Endodermal cell (in vitro differentiated cells): Measurements from ENCODE around the gene NFATC2. TPM values are rescaled to one million over a fixed set of nuclear protein-coding genes. Genes with fewer than 3 reads are reported as not detected.

ENCODE experiments used
- DNase-seq: peaks from one replicate; pipeline ENCODE4 v3.0.0-alpha.2; 2017
- H3K27ac ChIP-seq: 2 replicates; pipeline ENCODE4 v1.5.1; 2013; ENCODE audit warnings: mild to moderate bottlenecking, low read depth, low read length, moderate library complexity
- H3K27me3 ChIP-seq: 2 replicates; pipeline ENCODE4 v1.6.1; 2013; ENCODE audit warnings: mild to moderate bottlenecking, low read length, moderate library complexity; ENCODE audit not compliant: insufficient read depth, control insufficient read depth, poor library complexity, severe bottlenecking
- H3K36me3 ChIP-seq: 2 replicates; pipeline ENCODE4 v1.7.0; 2013; ENCODE audit warnings: mild to moderate bottlenecking, low read length, moderate library complexity; ENCODE audit not compliant: control insufficient read depth, insufficient read depth
- H3K4me1 ChIP-seq: one replicate; pipeline ENCODE4 v1.7.0; 2013; ENCODE audit warnings: low read length; ENCODE audit not compliant: control insufficient read depth, insufficient read depth
- H3K4me3 ChIP-seq: 2 replicates; pipeline ENCODE4 v1.5.1; 2013; ENCODE audit warnings: mild to moderate bottlenecking, low read length, moderate library complexity
- H3K9ac ChIP-seq: 2 replicates; pipeline ENCODE4 v1.6.1; 2013; ENCODE audit warnings: mild to moderate bottlenecking, low read length, moderate library complexity; ENCODE audit not compliant: poor library complexity, severe bottlenecking; ENCODE audit errors: extremely low read depth
- H3K9me3 ChIP-seq: 2 replicates; pipeline ENCODE4 v1.6.1; 2013; ENCODE audit warnings: mild to moderate bottlenecking, low read length, moderate library complexity; ENCODE audit not compliant: control insufficient read depth
- H3K27ac Mint-ChIP-seq: 2 replicates; pipeline ENCODE4 v1.8.0; 2020; ENCODE audit warnings: mixed read lengths
- H3K27me3 Mint-ChIP-seq: 2 replicates; pipeline ENCODE4 v1.8.0; 2021; ENCODE audit warnings: mild to moderate bottlenecking, mixed read lengths; ENCODE audit not compliant: insufficient read depth
- H3K36me3 Mint-ChIP-seq: 2 replicates; pipeline ENCODE4 v1.8.0; 2020; ENCODE audit warnings: low read depth, mixed read lengths
- H3K4me1 Mint-ChIP-seq: 2 replicates; pipeline ENCODE4 v1.8.0; 2020; ENCODE audit warnings: mixed read lengths
- H3K4me3 Mint-ChIP-seq: 2 replicates; pipeline ENCODE4 v1.8.0; 2020; ENCODE audit warnings: mild to moderate bottlenecking, moderate library complexity, mixed read lengths
- H3K9me3 Mint-ChIP-seq: 2 replicates; pipeline ENCODE4 v1.8.0; 2020; ENCODE audit warnings: mild to moderate bottlenecking, mixed read lengths
- WGBS, 2 experiments: methylation state at CpG; one replicate each; pipeline versions ENCODE4 v1.1.5 to v1.1.7; 2013; ENCODE audit warnings: missing lambda C conversion rate in 2 of 2, mixed read lengths in 1 of 2; ENCODE audit not compliant: insufficient coverage in 1 of 2, insufficient read length in 1 of 2; 5-methylcytosine and 5-hydroxymethylcytosine counted together
- total RNA-seq, 2 donors: library from RNA; stranded (reverse); fragmentation: NEBNext Ultra II Directional in 1 of 2; extraction: Animal tissue kit (Norgen Biotek cat#: 25700) in 1 of 2; gene quantifications; 2 replicates in 1 of 2; 3 replicates in 1 of 2; pipeline ENCODE4 v1.2.1, GENCODE V29; 2021
- TF ChIP-seq, protein P1 (sequence below): fragments of 200-600 bp; sonication (generic); conservative IDR thresholded peaks from 2 replicates; pipeline ENCODE4 v1.5.0; 2021; ENCODE audit warnings: antibody characterized with exemption, mild to moderate bottlenecking

The NFATC2 gene
- total RNA-seq, 2 donors from 2014 or later = 1.5 to 2.1 TPM

- TF ChIP-seq, protein P1, sequence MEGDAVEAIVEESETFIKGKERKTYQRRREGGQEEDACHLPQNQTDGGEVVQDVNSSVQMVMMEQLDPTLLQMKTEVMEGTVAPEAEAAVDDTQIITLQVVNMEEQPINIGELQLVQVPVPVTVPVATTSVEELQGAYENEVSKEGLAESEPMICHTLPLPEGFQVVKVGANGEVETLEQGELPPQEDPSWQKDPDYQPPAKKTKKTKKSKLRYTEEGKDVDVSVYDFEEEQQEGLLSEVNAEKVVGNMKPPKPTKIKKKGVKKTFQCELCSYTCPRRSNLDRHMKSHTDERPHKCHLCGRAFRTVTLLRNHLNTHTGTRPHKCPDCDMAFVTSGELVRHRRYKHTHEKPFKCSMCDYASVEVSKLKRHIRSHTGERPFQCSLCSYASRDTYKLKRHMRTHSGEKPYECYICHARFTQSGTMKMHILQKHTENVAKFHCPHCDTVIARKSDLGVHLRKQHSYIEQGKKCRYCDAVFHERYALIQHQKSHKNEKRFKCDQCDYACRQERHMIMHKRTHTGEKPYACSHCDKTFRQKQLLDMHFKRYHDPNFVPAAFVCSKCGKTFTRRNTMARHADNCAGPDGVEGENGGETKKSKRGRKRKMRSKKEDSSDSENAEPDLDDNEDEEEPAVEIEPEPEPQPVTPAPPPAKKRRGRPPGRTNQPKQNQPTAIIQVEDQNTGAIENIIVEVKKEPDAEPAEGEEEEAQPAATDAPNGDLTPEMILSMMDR = no peak
- Histone ChIP-seq H3K27ac (no peak overlapping the region), H3K27me3 (no peaks in the 10 kb centered on the region), H3K4me1 (no peaks in the 10 kb centered on the region), H3K9me3 (no peaks in the 10 kb centered on the region), H3K36me3 (no peaks in the 10 kb centered on the region), H3K4me3 (no peak overlapping the region), H3K9ac (no peak overlapping the region)
- Mint-ChIP-seq H3K4me3 (no peak overlapping the region), H3K27ac (no peak overlapping the region), H3K4me1 (peaks cover 20% of the 10 kb centered on the region), H3K9me3 (peaks cover 6% of the 10 kb centered on the region), H3K36me3 (peaks cover 9% of the 10 kb centered on the region), H3K27me3 (peaks cover 2% of the 10 kb centered on the region)
- no peak for DNase-seq
- 93 to 95% methylated on average over 9 to 13 of the region's 13 CpGs for WGBS, 2 experiments
These were observed 89.7 kb downstream of the NFATC2 start for GRCh38 chr20:51452734-51453365.

- Mint-ChIP-seq H3K9me3 (peaks cover 6% of the 10 kb centered on the region), H3K36me3 (peaks cover 9% of the 10 kb centered on the region), H3K4me1 (peaks cover 20% of the 10 kb centered on the region), H3K27ac (no peak overlapping the region), H3K27me3 (peaks cover 2% of the 10 kb centered on the region), H3K4me3 (no peak overlapping the region)
- TF ChIP-seq, protein P1 = no peak
- no peaks in the 10 kb centered on the region for H3K27me3 ChIP-seq
- no peak overlapping the region for H3K9ac ChIP-seq
- DNase-seq = no peak
- no peaks in the 10 kb centered on the region for H3K36me3 ChIP-seq
- H3K4me3 ChIP-seq = no peak overlapping the region
- no peaks in the 10 kb centered on the region for H3K4me1 ChIP-seq
- WGBS, 2 experiments = 90 to 100% methylated on average over 5 to 6 of the region's 6 CpGs
- no peaks in the 10 kb centered on the region for H3K9me3 ChIP-seq
- H3K27ac ChIP-seq = no peak overlapping the region
These were observed 90.4 kb downstream of the NFATC2 start for GRCh38 chr20:51452091-51452613.

DNA sequence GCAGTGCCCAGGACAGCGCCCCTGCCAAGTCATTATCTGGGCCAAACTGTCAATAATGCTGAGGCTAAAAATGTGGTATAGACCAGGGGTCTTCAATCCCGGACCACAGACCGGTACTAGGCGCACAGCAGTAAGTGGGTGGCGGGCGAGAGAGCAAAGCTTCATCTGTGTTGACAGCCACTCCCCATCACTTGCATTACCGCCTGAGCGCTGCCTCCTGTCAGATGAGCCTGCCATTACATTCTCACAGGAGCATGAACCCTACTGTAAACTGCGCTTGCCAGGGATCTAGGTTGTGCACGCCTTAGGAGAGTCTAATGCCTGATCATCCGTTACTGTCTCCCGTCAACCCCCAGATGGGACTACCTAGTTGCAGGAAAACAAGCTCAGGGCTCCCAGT is 91.0 kb downstream of the NFATC2 start:
- Mint-ChIP-seq H3K27me3 (peaks cover 2% of the 10 kb centered on the region), H3K4me3 (no peak overlapping the region), H3K36me3 (peaks cover 9% of the 10 kb centered on the region), H3K9me3 (peaks cover 6% of the 10 kb centered on the region), H3K27ac (no peak overlapping the region), H3K4me1 (peaks cover 15% of the 10 kb centered on the region)
- TF ChIP-seq, protein P1 = peak; percentile 31
- 93 to 96% methylated on average over 9 to 12 of the region's 12 CpGs for WGBS, 2 experiments
- Histone ChIP-seq H3K9ac (no peak overlapping the region), H3K36me3 (no peaks in the 10 kb centered on the region), H3K27ac (no peak overlapping the region), H3K4me3 (no peak overlapping the region), H3K9me3 (no peaks in the 10 kb centered on the region), H3K4me1 (no peaks in the 10 kb centered on the region), H3K27me3 (no peaks in the 10 kb centered on the region)
- DNase-seq = no peak
